ENCODE results near the gene RNF146. TPM values are rescaled to one million over a fixed set of nuclear protein-coding genes. Genes with fewer than 3 reads are reported as not detected.
A peak's percentile ranks its signal among the peaks of the same experiment; 100 is the strongest.

RNF146 gene
- total RNA-seq, 1 donor from 2014 or later: 41.0 TPM

- ATAC-seq: no peak
- intact Hi-C loops (cut with DNase I): no loop called here
- no peak for DNase-seq (ENCODE audit: missing footprints)
Measured at GRCh38 chr6:127277878-127278843, 11.5 kb downstream of the RNF146 start.

- no peak for DNase-seq (ENCODE audit: missing footprints)
- ATAC-seq: no peak
- intact Hi-C loops (cut with DNase I): no loop called here
Measured at GRCh38 chr6:127279815-127280214, 13.2 kb downstream of the RNF146 start.

- ATAC-seq (no peak), DNase-seq (ENCODE audit: missing footprints) (no peak)
- intact Hi-C loops (cut with DNase I): no loop called here
Measured at GRCh38 chr6:127282184-127282583, 15.5 kb downstream of the RNF146 start.

- DNase-seq (ENCODE audit: missing footprints) (no peak), ATAC-seq (no peak)
- intact Hi-C loops (cut with DNase I): no loop called here
Measured at GRCh38 chr6:127288705-127289104, 22.0 kb downstream of the RNF146 start.

GRCh38 chr6:127289934-127290333 is 23.3 kb downstream of the RNF146 start:
- intact Hi-C loops (cut with DNase I): no loop called here
- DNase-seq (ENCODE audit: missing footprints): no peak
- no peak for ATAC-seq

- no peak for DNase-seq (ENCODE audit: missing footprints)
- intact Hi-C loops (cut with DNase I): no loop called here
- no peak for ATAC-seq
Measured at GRCh38 chr6:127290391-127291265, 24.0 kb downstream of the RNF146 start.

GRCh38 chr6:127291495-127291894 is 24.8 kb downstream of the RNF146 start:
- DNase-seq (ENCODE audit: missing footprints): no peak
- ATAC-seq: no peak
- intact Hi-C loops (cut with DNase I): no loop called here

GRCh38 chr6:127297502-127298070 is 30.9 kb downstream of the RNF146 start:
- intact Hi-C loops (cut with DNase I): no loop called here
- DNase-seq (ENCODE audit: missing footprints): no peak
- ATAC-seq: no peak

GRCh38 chr6:127298475-127298874 is 31.8 kb downstream of the RNF146 start:
- intact Hi-C loops (cut with DNase I): no loop called here
- ATAC-seq (no peak), DNase-seq (ENCODE audit: missing footprints) (no peak)

- intact Hi-C loops (cut with DNase I): loop anchor here (10.0 kb wide), 1 partner anchor 235 kb away; no protein-coding TSS in a partner anchor
- ATAC-seq (no peak), DNase-seq (ENCODE audit: missing footprints) (no peak)
Measured at GRCh38 chr6:127299522-127300240, 33.0 kb downstream of the RNF146 start.

- DNase-seq (ENCODE audit: missing footprints) (no peak), ATAC-seq (no peak)
- intact Hi-C loops (cut with DNase I): loop anchor here (10.0 kb wide), 1 partner anchor 234 kb away; no protein-coding TSS in a partner anchor
Measured at GRCh38 chr6:127300411-127300810, 33.7 kb downstream of the RNF146 start.

- no peak for ATAC-seq
- no peak for DNase-seq (ENCODE audit: missing footprints)
- intact Hi-C loops (cut with DNase I): loop anchor here (10.0 kb wide), 1 partner anchor 234 kb away; no protein-coding TSS in a partner anchor
Measured at GRCh38 chr6:127301199-127301700, 34.6 kb downstream of the RNF146 start.

- ATAC-seq (peak; percentile 46), DNase-seq (ENCODE audit: missing footprints) (no peak)
- intact Hi-C loops (cut with DNase I): loop anchor here (10.0 kb wide), 1 partner anchor 232 kb away; no protein-coding TSS in a partner anchor
Measured at GRCh38 chr6:127302728-127303660, 36.3 kb downstream of the RNF146 start.

- no peak for ATAC-seq
- no peak for DNase-seq (ENCODE audit: missing footprints)
- intact Hi-C loops (cut with DNase I): loop anchor here (10.0 kb wide), 1 partner anchor 231 kb away; no protein-coding TSS in a partner anchor
Measured at GRCh38 chr6:127303917-127304316, 37.3 kb downstream of the RNF146 start.

GRCh38 chr6:127305741-127306140 is 39.1 kb downstream of the RNF146 start:
- DNase-seq (ENCODE audit: missing footprints) (no peak), ATAC-seq (no peak)
- intact Hi-C loops (cut with DNase I): loop anchor here (10.0 kb wide), 1 partner anchor 229 kb away; no protein-coding TSS in a partner anchor

GRCh38 chr6:127317388-127318128 is 50.9 kb downstream of the RNF146 start:
- intact Hi-C loops (cut with DNase I): no loop called here
- DNase-seq (ENCODE audit: missing footprints): no peak
- ATAC-seq: no peak
